GM19455 (cell line): ENCODE results near the gene TMUB1.

ENCODE experiments used
- ATAC-seq: cut with Tn5 transposase; IDR thresholded peaks from one replicate; pipeline ENCODE4 v1.9.1; 2021; ENCODE audit not compliant: unreplicated experiment

The TMUB1 gene

DNA sequence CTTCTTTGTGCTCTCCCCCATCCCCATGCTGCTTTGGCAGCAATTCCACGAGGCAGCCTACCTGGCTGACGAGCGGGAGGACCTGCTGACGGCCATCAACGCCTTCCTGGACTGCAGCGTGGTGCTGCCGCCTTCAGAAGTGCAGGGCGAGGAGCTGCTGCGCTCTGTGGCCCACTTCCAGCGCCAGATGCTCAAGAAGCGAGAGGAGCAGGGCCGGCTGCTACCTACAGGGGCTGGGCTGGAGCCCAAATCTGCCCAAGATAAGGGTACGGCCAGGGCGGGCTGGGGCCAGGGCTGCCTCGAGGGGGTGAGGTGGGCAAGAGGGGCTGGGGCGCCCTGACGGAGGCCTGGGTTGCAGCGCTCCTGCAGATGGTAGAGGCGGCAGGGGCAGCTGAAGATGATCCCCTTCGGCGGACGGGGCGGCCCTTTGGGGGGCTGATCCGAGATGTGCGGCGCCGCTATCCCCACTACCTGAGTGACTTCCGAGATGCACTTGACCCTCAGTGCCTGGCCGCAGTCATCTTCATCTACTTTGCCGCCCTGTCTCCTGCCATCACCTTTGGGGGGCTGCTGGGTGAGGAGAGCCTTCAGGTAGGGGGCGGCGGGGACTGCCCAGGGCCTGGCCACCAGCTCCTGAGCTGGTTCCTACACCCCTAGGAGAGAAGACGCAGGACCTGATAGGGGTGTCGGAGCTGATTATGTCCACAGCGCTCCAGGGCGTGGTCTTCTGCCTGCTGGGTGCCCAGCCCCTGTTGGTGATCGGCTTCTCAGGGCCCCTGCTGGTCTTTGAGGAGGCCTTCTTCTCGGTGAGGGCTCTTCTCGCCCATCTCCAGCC, 12.0 kb downstream of the TMUB1 start:
- ATAC-seq = no peak

DNA sequence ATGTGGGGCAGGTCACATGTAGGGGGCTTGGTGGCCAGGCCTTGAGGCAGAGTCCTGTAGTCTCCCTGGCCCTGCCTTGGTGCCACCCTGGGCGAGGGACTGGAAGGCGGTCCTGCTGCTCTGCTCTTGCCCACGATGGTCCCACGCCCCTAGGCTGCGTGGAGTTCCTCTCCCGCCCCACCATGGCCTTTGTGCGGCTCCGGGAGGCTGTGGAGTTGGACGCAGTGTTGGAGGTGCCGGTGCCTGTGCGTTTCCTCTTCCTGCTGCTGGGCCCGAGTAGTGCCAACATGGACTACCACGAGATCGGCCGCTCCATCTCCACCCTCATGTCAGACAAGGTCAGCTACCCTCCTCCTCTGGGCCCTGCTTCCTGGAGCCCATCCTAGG, 12.7 kb downstream of the TMUB1 start:
- no peak for ATAC-seq

GRCh38 chr7:151069841-151070573, 13.3 kb downstream of the TMUB1 start:
- no peak for ATAC-seq

DNA sequence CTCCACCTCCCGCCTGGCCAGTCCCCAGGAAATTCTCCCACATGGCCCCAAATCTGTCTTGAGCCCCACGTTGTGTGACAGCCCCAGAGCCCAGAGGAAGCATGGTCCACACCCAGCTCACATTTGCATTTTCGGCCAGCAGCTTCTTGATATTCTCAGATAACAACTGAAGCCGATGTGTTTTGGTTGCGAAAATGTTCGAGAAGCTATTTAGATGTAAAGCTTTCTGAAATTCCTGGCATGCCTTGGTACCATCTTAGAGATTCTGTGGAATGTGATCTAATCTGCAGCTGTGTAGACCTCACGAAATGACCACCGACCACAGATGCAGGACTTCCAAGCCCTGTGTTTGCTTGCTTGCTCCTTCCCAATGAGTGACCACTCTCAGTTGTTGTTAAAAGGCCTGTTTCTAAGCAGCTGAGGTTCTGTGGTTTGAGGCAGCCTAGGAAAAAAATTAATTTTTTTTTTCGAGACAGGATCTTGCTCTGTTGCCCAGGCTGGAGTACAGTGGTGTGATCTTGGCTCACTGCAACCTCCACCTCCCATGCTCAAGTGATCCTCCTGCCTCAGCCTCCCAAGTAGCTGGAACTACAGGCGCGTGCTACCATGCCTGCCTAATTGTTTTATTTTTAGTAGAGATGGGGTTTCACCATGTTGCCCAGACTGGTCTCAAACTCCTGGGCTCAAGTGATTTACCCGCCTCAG, 15.1 kb downstream of the TMUB1 start:
- ATAC-seq = no peak

- no peak for ATAC-seq
Observed at GRCh38 chr7:151066273-151066974, 16.9 kb downstream of the TMUB1 start.

GRCh38 chr7:151065516-151065915, 17.8 kb downstream of the TMUB1 start:
- no peak for ATAC-seq

DNA sequence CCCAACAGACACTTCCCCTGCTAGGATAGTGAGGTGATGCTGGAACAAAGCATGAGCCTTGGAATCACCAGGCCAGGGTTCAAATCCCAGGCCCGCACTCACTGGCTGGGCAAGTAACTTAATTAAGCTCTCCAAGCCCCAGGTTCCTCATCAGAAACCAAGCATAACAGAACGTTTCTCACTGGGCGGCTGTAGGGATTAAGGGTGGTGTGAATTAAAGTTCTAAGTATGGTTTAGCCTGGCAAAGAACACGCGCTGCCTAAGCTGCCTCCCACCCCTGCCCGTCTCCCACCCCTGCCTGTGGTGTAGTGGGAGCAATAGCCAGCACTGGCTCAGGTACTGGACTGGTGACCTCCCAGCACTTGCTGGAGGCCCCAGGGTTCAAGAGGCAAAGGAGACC, 18.3 kb downstream of the TMUB1 start:
- no peak for ATAC-seq

GRCh38 chr7:151064454-151064853, 18.8 kb downstream of the TMUB1 start:
- no peak for ATAC-seq

DNA sequence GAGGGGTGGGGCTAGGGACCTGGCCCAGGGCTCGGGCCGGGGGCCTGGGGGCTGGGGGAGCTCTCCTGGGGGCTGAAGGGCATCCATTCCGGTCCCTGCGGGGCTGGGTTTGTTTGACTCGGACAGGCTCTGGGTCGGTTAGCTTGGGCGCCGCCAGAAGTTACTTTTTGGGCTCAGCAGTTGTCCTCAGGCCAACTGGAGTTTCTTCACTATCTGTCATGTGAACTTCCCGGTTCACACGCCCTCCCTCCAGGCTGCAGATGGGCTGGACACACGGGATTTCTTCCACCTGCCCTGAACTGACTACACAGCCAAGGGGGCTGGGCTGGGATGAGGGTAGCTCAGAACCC, 20.1 kb downstream of the TMUB1 start:
- ATAC-seq = no peak

- ATAC-seq = no peak
Observed at GRCh38 chr7:151062399-151063211, 20.7 kb downstream of the TMUB1 start.

- no peak for ATAC-seq
Observed at GRCh38 chr7:151062111-151062398, 21.2 kb downstream of the TMUB1 start.

- ATAC-seq = no peak
Observed at GRCh38 chr7:151061213-151062110, 21.8 kb downstream of the TMUB1 start.

DNA sequence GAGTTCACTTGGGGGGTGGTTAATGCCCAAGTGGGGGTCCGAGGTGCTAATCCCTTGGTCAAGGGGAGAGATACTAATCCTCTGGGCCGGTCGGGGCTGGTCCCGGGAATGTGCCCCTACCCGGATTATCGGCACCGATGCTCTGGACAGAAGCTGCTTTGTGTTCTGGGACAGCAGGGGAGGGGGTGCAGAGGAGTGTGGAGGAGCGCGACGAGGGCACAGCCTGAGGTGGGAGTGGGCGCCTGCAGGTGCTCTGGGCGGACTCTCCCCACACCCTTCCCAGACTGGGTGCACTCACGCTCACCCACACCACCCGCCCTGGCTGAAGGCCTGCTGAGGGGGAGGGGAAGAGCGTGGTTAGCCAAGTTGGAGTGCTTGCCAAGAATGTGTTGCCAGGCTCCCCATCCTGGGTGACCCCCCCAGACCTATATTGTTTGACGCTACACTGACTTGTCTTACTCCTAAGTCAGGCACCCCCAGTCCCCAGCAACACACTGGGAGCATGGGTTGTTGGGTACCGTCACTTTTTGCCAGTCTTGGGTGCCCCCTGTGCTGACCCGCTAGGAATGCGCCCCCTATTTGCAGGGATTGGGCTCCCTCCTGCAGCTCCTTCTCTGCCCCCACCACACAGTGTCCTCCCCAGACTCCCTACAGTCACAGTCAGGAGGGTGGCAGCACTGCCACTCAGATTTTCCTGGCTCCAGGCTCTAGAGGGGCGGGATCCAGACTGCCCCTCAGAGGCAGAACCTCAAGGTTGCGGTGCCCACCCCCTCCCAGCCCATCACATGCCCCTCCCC, 22.7 kb downstream of the TMUB1 start:
- no peak for ATAC-seq

- ATAC-seq = no peak
Observed at GRCh38 chr7:151060113-151060415, 23.2 kb downstream of the TMUB1 start.

DNA sequence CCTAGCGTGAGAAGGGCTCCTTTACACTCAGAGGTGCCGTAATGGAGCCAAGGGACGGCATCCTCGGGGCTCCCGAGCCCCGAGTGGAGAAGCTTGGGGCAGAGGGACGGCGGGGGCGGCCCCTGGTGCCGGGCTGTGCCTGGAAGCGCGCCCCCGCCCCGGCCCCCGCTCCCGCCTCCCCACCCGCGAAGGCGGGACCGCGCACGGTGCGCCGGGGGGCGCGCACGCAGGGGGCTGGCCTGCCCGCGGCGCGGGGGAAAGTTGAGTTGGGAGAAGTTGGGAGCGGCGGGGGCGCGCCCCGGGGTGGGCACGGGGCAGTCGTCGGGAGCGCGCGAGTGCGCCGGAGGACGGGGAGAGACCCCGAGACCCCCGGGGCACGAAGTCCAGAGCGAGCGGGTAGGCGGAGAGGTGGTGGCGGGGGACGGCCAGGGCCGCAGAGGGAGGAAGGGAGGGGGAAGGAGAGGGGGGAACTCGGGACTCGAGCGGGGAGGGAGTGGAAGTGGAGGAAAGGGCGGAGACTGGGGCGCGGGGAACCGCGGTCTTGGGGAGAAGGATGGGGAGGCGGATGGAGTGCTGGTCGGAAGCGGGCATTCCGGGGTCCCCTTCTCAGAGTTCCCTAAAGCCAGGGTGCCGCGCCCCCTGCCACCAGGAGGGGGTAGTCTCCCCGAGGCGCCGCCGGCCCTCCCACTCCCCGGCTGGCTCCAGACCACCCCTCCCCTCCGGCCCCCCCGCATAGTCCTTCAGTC, 23.8 kb downstream of the TMUB1 start, which contains the start of gene SLC4A2:
TSS of gene SLC4A2 (plus strand) at position 223 of the 746 bp plus-strand sequence. CDS start 2,399 bp downstream, outside the sequence.
- ATAC-seq = peak; percentile 29

- no peak for ATAC-seq
Observed at GRCh38 chr7:151058781-151059366, 24.4 kb downstream of the TMUB1 start.

DNA sequence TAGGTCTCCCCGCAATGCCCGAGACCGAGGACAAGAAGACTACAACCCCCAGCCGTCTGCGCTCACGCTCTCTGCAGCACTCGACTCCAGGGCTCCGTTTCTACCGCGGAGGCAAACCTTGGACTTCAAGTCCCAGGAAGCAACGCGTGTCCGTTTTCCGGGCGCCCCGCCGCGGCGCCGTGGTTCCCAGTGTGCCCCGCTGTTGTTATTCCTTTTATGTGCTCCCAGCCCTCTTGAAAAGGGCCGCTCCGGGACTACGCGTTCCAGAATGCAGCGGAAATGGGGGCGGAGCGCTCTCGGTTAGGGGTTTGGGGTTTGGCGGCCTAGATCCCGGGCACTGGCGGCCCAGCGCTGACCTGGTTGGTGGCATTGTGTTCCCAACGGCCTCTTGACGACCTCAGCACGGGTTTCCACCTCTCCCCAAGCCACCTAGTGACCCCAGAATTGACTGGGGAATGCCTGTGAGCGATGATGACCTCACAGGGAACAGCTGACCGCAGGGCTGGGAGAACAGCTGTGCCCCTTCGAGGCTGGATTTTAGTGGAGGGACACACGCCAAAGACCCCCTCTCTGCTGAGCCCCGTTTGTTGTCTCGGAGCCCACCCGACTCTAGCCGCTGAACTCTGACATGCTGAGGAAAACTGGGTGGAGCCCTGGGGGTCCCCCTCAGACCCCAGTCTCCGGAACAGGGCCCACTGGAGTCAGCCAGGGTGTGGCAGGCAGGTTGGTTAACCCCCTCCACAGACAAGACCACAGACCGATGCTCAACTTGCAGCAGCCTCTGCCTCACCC, 25.1 kb downstream of the TMUB1 start:
- ATAC-seq = peak; percentile 88
